Adrenal gland (tissue), 12 donors: ENCODE data around the gene LRRC56. TPM values are rescaled to one million over a fixed set of nuclear protein-coding genes. Genes with fewer than 3 reads are reported as not detected.
"Not testable (repeated sequence)": the region's sequence is repeated elsewhere in the genome, so short reads cannot be mapped to it uniquely, and the experiment has no call there.

Experiments used
- DNase-seq, 7 donors: peaks; one replicate each; pipeline ENCODE4 v3.0.0-alpha.2; 2019 to 2020
- H3K27ac ChIP-seq, 5 donors: fragments of 200-600 bp; sonication (generic) in 4 of 5; 1 replicate in 3 of 5; 2 replicates in 2 of 5; pipeline versions ENCODE4 v1.5.1 to v1.8.0; 2016 to 2020; ENCODE audit warnings: mild to moderate bottlenecking in 1 of 5
- H3K27me3 ChIP-seq: fragments of 200-600 bp; 2 replicates; pipeline ENCODE4 v1.8.0; 2021
- H3K36me3 ChIP-seq, 2 donors: fragments of 200-600 bp; replicated peaks in 1 of 2; 1 replicate in 1 of 2; 2 replicates in 1 of 2; pipeline versions ENCODE4 v1.5.1 to v1.8.0; 2018 to 2022
- H3K4me1 ChIP-seq, 2 donors: fragments of 200-600 bp; replicated peaks in 1 of 2; 1 replicate in 1 of 2; 2 replicates in 1 of 2; pipeline versions ENCODE4 v1.5.1 to v1.8.0; 2018 to 2021
- H3K4me3 ChIP-seq, 4 donors: fragments of 200-600 bp; sonication (generic) in 3 of 4; one replicate each; pipeline ENCODE4 v1.5.1; 2016 to 2018
- H3K9me3 ChIP-seq, 3 donors: fragments of 200-600 bp; sonication (generic) in 1 of 3; replicated peaks in 1 of 3; 1 replicate in 2 of 3; 2 replicates in 1 of 3; pipeline versions ENCODE4 v1.5.1 to v1.8.0; 2016 to 2021
- CTCF ChIP-seq, 6 experiments: fragments of 450-650 bp in 4 of 6; fragments of 200-600 bp in 2 of 6; sonication (generic) in 1 of 6; IDR thresholded peaks; 1 replicate in 5 of 6; 2 replicates in 1 of 6; pipeline versions ENCODE4 v1.5.1 to v1.8.0; 2016 to 2021; ENCODE audit warnings: antibody characterized with exemption in 6 of 6, mild to moderate bottlenecking in 2 of 6, moderate library complexity in 1 of 6
- POLR2A ChIP-seq, 2 donors: fragments of 450-650 bp; IDR thresholded peaks; one replicate each; pipeline ENCODE4 v1.6.1; 2017; ENCODE audit warnings: antibody characterized with exemption in 2 of 2, mild to moderate bottlenecking in 2 of 2, moderate library complexity in 1 of 2
- WGBS, 4 donors: extraction: QIAGEN DNeasy Blood & Tissue Kit in 2 of 4; methylation state at CpG; one replicate each; pipeline versions ENCODE4 v1.1.5 to v1.1.7; 2013 to 2017; 5-methylcytosine and 5-hydroxymethylcytosine counted together
- intact Hi-C, 2 donors: fragments of 100-400 bp; cut with DNase I; formaldehyde crosslinking; loops; one replicate each; pipeline versions ENCODE4 v1.14.1 to v1.15.0; 2022 to 2023
- polyA plus RNA-seq, 3 donors: library from polyadenylated mRNA; stranded (reverse); fragments of 200-250 nt in 2 of 3; fragments of 350-450 nt in 1 of 3; fragmentation: Illumina TruSeq in 1 of 3; extraction: RNeasy Lipid Tissue Mini Kit (QIAGEN cat#74804) in 1 of 3; gene quantifications; one replicate each; pipeline ENCODE4 v1.2.3, GENCODE V29; 2013 to 2014
- total RNA-seq, 9 donors: library from RNA; depleted of rRNA in 4 of 9; stranded (reverse); fragments of >200 nt in 4 of 9; fragments of 120-200 nt in 1 of 9; fragmentation: NEBNext Ultra II Directional in 1 of 9; extraction: Animal tissue kit (Norgen Biotek cat#: 25700) in 1 of 9; gene quantifications; one replicate each; pipeline versions ENCODE4 v1.1.0 to v1.2.4, GENCODE V29; 2013 to 2023
- donor health status: healthy with polysubstance abuse.
- donor health status: Bipolar disorder and iron deficiency.
- donor health status: DM: yes; HTN: yes; CAD: no.
- donor health status: DM: no; HTN: no; CAD: no.
- donor health status: DM: no; HTN: no; CAD: no.
- donor health status: DM: yes; HTN: yes; CAD: no.

Gene LRRC56
- total and polyA plus RNA-seq, 12 donors, result 0.32 to 4.3 (median 0.96) TPM; not detected in 2

DNA sequence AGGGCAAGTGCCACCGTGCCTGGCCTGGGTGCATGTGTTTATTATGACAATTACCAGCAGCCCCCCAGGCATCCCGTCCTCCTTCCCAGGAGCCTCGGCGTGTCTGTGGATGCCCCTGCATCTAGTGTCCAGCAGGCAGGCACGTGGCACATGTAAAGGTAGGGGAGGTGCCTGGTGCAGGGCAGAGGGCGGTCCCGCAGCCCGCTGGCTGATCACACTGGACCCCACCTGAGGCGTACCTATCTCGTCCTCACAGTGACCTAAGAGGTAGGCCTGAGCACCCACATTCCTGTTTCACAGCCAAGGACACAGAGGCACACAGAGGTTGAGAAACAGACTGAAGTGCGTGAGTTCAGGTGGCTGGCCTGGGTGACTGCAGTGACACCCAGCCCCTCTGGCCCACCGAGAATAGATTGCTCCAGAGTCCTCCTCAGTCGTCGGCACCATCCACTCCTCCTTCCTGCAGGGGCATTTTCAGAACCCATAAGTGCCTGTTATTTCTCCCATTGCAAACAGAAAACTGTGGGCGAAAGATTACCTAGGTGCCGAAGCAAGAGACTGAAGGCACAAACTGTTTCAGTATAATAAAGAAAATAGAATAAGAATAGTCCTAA lies 35.9 kb downstream of the LRRC56 start:
- Histone ChIP-seq H3K4me3 (no peak overlapping the region), H3K4me1 (peaks cover 21 to 24% of the 10 kb centered on the region in 2 donors), H3K36me3 (no peaks in the 10 kb centered on the region), H3K27ac (no peak overlapping the region), H3K9me3 (no peaks in the 10 kb centered on the region), H3K27me3 (no peaks in the 10 kb centered on the region)
- intact Hi-C loops, result no loop called here
- DNase-seq, result no peak
- no peak for TF ChIP-seq CTCF (IDR thresholded peaks at IDR 0.05)
- TF ChIP-seq POLR2A (IDR thresholded peaks at IDR 0.05), result no peak
- 86 to 94% (median 92%) methylated on average over 7 to 16 of the region's 16 CpGs for WGBS, 4 donors

GRCh38 chr11:574031-574570 lies 36.8 kb downstream of the LRRC56 start:
- H3K36me3 ChIP-seq, H3K27me3 ChIP-seq, H3K9me3 ChIP-seq, intact Hi-C loops, H3K4me3 ChIP-seq, DNase-seq: not testable (repeated sequence)
- Histone ChIP-seq H3K27ac (peak overlapping the region in 1 of 5 donors; percentile 10), H3K4me1 (peaks cover 26 to 31% of the 10 kb centered on the region in 2 donors)
- WGBS, 4 donors, result 69 to 80% (median 72%) methylated on average over 13 to 14 of the region's 14 CpGs

DNA sequence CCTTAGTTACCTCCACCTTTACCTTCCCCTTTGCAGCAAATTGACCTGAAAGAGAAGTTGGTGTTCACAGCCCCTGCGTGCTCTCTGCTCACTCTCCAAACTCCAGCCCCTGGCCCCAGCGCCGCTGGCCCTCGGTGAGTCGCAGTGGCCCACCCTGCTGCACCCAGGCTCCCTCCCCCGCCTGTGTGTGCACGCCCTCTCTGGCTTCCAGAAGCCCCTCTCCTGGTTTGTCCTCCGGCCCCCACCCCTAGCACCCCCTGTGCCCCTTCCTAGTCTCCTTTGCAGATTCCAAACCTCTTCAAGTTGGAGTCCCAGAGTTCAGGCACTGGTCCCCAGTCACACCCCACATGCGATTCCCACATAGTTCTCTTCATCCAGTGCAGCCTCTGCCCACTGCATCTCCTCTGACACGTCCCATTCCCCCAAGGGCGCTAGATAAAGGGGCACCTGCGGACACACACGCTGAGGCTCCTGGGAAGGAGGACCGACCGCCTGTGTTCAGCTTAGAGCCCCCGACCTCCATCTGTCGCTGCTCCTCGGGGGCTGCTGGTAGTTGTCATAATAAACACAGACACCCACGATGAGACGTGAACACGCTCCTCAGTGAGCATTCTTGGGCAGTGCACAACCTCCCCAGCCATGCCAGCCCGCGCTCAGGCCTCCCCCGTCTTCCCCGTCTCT lies 37.4 kb downstream of the LRRC56 start:
- intact Hi-C loops, result no loop called here
- Histone ChIP-seq H3K27me3 (no peaks in the 10 kb centered on the region), H3K9me3 (no peaks in the 10 kb centered on the region), H3K27ac (no peak overlapping the region), H3K4me1 (peaks cover 29 to 34% of the 10 kb centered on the region in 2 donors), H3K4me3 (peak overlapping the region in 2 of 4 donors; percentile 40 to 97), H3K36me3 (no peaks in the 10 kb centered on the region)
- 38 to 51% (median 41%) methylated on average over 25 of the region's 25 CpGs for WGBS, 4 donors
- DNase-seq, result no peak
- TF ChIP-seq CTCF (IDR thresholded peaks at IDR 0.05) (no peak), POLR2A (IDR thresholded peaks at IDR 0.05) (no peak)

GRCh38 chr11:575313-575995 lies 38.1 kb downstream of the LRRC56 start:
- 2 to 42% (median 10%) methylated on average over 8 to 80 of the region's 81 CpGs for WGBS, 4 donors
- no peaks in the 10 kb centered on the region for H3K9me3 ChIP-seq
- no peaks in the 10 kb centered on the region for H3K36me3 ChIP-seq
- H3K4me3 ChIP-seq, result peak overlapping the region; percentile 18 to 97 (median 44)
- H3K4me1 ChIP-seq, result peaks cover 36 to 40% of the 10 kb centered on the region in 2 donors
- intact Hi-C loops, result no loop called here
- TF ChIP-seq POLR2A (IDR thresholded peaks at IDR 0.05), result peak in 1 of 2 donors; percentile 33
- peak in 1 of 6 experiments; percentile 15 for TF ChIP-seq CTCF (IDR thresholded peaks at IDR 0.05)
- H3K27ac ChIP-seq, result peak overlapping the region in 2 of 5 donors; percentile 41 to 67
- H3K27me3 ChIP-seq, result no peaks in the 10 kb centered on the region
- peak in 3 of 7 donors; percentile 47 to 77 (median 69) for DNase-seq
